HCT116 (cell line): ENCODE data around the gene GNAO1. TPM values are rescaled to one million over a fixed set of nuclear protein-coding genes. Genes with fewer than 3 reads are reported as not detected.

ENCODE experiments used
- ATAC-seq: fragments of 200-7000 bp; cut with Tn5 transposase; 2 replicates; pipeline ENCODE4 v1.9.1; 2020; ENCODE audit warnings: mild to moderate bottlenecking, moderate library complexity
- BruUV-seq: library from RNA; stranded (reverse); fragments of 400-500 nt; replicated peaks from 2 replicates; lab custom pipeline; 2021; lab: Mats Ljungman, UMichigan
- CTCF ChIA-PET: fragments of 300-600 bp; sonication (Branson Sonifier 250); formaldehyde crosslinking; loops from one replicate; lab custom pipeline; 2021; ENCODE audit warnings: antibody characterized with exemption; lab: Charles Lee
- POLR2A ChIA-PET: fragments of 300-600, 350-600 bp; sonication (Branson Sonifier 250); formaldehyde crosslinking; loops from one replicate; lab custom pipeline; 2021; ENCODE audit warnings: antibody characterized with exemption; lab: Charles Lee
- RAD21 ChIA-PET, 2 experiments: fragments of 300-600 bp; sonication (Branson Sonifier 250); formaldehyde crosslinking; loops; one replicate each; lab custom pipeline; 2023; ENCODE audit warnings: low total read pairs in 2 of 2; ENCODE audit not compliant: uncharacterized antibody in 2 of 2, unreplicated experiment in 2 of 2, low non-redundant PET in 1 of 2; lab: Charles Lee
- DNase-seq: peaks from one replicate; pipeline ENCODE4 v3.0.0-alpha.2; 2010; ENCODE audit warnings: low read depth, low spot score
- H2AFZ ChIP-seq: fragments of 200-600 bp; shearing (Covaris generic), sonication (generic); 2 replicates; pipeline ENCODE4 v1.6.1; 2017; ENCODE audit warnings: low read depth, mixed run types, mixed read lengths, antibody characterized with exemption, low read length; ENCODE audit not compliant: poor library complexity, severe bottlenecking
- H3K27ac ChIP-seq: 2 replicates; pipeline ENCODE4 v1.5.1; 2012; ENCODE audit warnings: low read depth, low read length
- H3K27me3 ChIP-seq: fragments of 200-600 bp; sonication (generic); 2 replicates; pipeline ENCODE4 v1.6.1; 2016; ENCODE audit warnings: mixed run types, low read length, mixed read lengths; ENCODE audit not compliant: insufficient read depth
- H3K36me3 ChIP-seq, 2 experiments: fragments of 200-500 bp in 1 of 2; fragments of 200-600 bp in 1 of 2; sonication (Bioruptor generic) in 1 of 2; sonication (generic) in 1 of 2; 2 replicates each; pipeline versions ENCODE4 v1.5.1 to v1.6.1; 2014 to 2016; ENCODE audit warnings: low read length in 2 of 2, inconsistent platforms in 1 of 2, mixed read lengths in 1 of 2, mixed run types in 1 of 2; ENCODE audit not compliant: insufficient read depth in 2 of 2, control insufficient read depth in 1 of 2
- H3K4me1 ChIP-seq, 2 experiments: fragments of 200-600 bp in 1 of 2; sonication (generic) in 1 of 2; 2 replicates each; pipeline versions ENCODE4 v1.5.1 to v1.6.1; 2012 to 2017; ENCODE audit warnings: low read length in 2 of 2, inconsistent platforms in 1 of 2, mild to moderate bottlenecking in 1 of 2, mixed read lengths in 1 of 2, mixed run types in 1 of 2, moderate library complexity in 1 of 2; ENCODE audit not compliant: insufficient read depth in 2 of 2, control insufficient read depth in 1 of 2
- H3K4me2 ChIP-seq: fragments of 200-600 bp; sonication (generic); 2 replicates; pipeline ENCODE4 v1.6.1; 2017; ENCODE audit warnings: mixed run types, low read length, mixed read lengths
- H3K4me3 ChIP-seq, 2 experiments: fragments of 200-600 bp in 1 of 2; sonication (generic) in 1 of 2; replicated peaks in 1 of 2; 2 replicates each; pipeline ENCODE4 v1.5.1; 2011 to 2016; ENCODE audit warnings: low read length in 2 of 2, control low read depth in 1 of 2, low read depth in 1 of 2, mild to moderate bottlenecking in 1 of 2, mixed read lengths in 1 of 2, mixed run types in 1 of 2
- H3K79me2 ChIP-seq: fragments of 200-600 bp; sonication (generic); 2 replicates; pipeline ENCODE4 v1.6.1; 2017; ENCODE audit warnings: mild to moderate bottlenecking, mixed run types, low read length, moderate library complexity, mixed read lengths; ENCODE audit not compliant: insufficient read depth
- H3K9ac ChIP-seq: fragments of 200-600 bp; sonication (generic); 2 replicates; pipeline ENCODE4 v1.6.1; 2016; ENCODE audit warnings: low read length, mixed read lengths
- H3K9me2 ChIP-seq: fragments of 200-600 bp; sonication (generic), shearing (Covaris generic); 2 replicates; pipeline ENCODE4 v1.6.1; 2017; ENCODE audit warnings: mixed run types, mild to moderate bottlenecking, moderate library complexity; ENCODE audit not compliant: insufficient read depth
- H3K9me3 ChIP-seq, 2 experiments: fragments of 200-500 bp in 1 of 2; fragments of 200-600 bp in 1 of 2; sonication (Bioruptor generic) in 1 of 2; sonication (generic) in 1 of 2; 2 replicates each; pipeline ENCODE4 v1.6.1; 2014 to 2017; ENCODE audit warnings: low read length in 2 of 2, mixed read lengths in 2 of 2, inconsistent platforms in 1 of 2, low read depth in 1 of 2, mild to moderate bottlenecking in 1 of 2, mixed run types in 1 of 2, moderate library complexity in 1 of 2; ENCODE audit not compliant: control insufficient read depth in 1 of 2, insufficient read depth in 1 of 2
- H4K20me1 ChIP-seq: fragments of 200-600 bp; sonication (generic), shearing (Covaris generic); 2 replicates; pipeline ENCODE4 v1.6.1; 2017; ENCODE audit warnings: mixed run types, mild to moderate bottlenecking, moderate library complexity; ENCODE audit not compliant: insufficient read depth
- ELF1 ChIP-seq: IDR thresholded peaks from 2 replicates; pipeline ENCODE4 v1.6.1; 2012; ENCODE audit warnings: low read depth, borderline replicate concordance
- SRF ChIP-seq: IDR thresholded peaks from 2 replicates; pipeline ENCODE4 v1.6.1; 2012; ENCODE audit warnings: low read depth
- YY1 ChIP-seq: IDR thresholded peaks from 2 replicates; pipeline ENCODE4 v1.6.1; 2011; ENCODE audit warnings: low read length, low read depth, moderate library complexity, mild to moderate bottlenecking; ENCODE audit not compliant: insufficient replicate concordance; ENCODE audit errors: extremely low read depth
- intact Hi-C: fragments of 100-400 bp; cut with micrococcal nuclease; formaldehyde crosslinking; loops from 2 replicates; pipeline ENCODE4 v1.10.0; 2022
- total RNA-seq: library from RNA; stranded (reverse); gene quantifications from one replicate; pipeline ENCODE4 v1.2.1, GENCODE V29; 2021; ENCODE audit not compliant: unreplicated experiment
- TF ChIP-seq, protein P1 (sequence below): IDR thresholded peaks from 2 replicates; pipeline ENCODE4 v1.6.1; 2011; ENCODE audit warnings: mild to moderate bottlenecking, low read length, moderate library complexity; ENCODE audit not compliant: insufficient replicate concordance; ENCODE audit errors: extremely low read depth

The GNAO1 gene
- total RNA-seq, 1 experiment from 2014 or later, result 0.12 TPM

DNA sequence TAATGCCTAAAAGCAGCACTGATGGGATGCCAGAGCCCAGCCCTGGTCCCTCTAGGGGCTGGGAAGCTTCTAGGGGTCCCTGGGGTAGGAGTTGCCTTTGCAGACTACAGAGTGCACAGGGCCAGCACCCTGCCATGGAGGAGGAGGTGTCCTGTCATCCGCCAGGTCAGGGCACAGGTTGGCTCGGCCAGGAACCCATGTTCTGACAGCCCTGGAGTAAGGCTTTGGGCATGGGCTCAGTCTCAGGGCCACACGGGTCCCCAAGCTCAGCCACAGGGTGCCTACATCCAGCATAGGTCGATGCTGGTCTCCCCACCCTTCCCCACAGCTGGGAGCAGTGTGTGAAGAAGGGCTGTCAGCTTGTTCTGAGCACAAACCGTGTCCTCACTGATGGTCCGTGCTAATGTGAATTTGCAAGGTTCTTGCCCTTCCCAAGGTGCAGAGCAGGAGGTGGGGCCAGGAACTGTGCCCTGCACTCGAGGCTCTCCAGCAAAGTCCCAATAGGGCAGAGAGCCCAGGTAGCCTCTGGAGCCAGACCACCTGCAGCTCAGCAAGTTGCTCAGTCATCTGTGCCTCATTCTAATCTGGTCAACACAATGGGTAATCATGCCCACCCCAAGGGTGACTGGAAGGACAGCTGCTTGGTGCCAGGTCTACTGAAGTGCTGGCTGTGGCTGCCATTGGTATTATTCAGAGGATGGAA is 161.2 kb downstream of the GNAO1 start:
- Histone ChIP-seq H3K9me3 (no peaks in the 10 kb centered on the region), H2AFZ (no peak overlapping the region), H3K27me3 (no peaks in the 10 kb centered on the region), H3K4me1 (peaks cover 13 to 16% of the 10 kb centered on the region in 2 experiments; a peak in 3 of 4 replicates), H3K4me2 (no peak overlapping the region), H4K20me1 (no peaks in the 10 kb centered on the region), H3K9ac (no peak overlapping the region), H3K27ac (no peak overlapping the region), H3K79me2 (no peaks in the 10 kb centered on the region), H3K36me3 (no peaks in the 10 kb centered on the region), H3K9me2 (no peaks in the 10 kb centered on the region), H3K4me3 (no peak overlapping the region)
- RAD21 ChIA-PET, result no interaction called here
- DNase-seq (no peak), ATAC-seq (no peak)
- intact Hi-C loops, result no loop called here
- BruUV-seq, result no TSS peak
- CTCF ChIA-PET, result no interaction called here
- TF ChIP-seq ELF1 (no peak), YY1 (no peak), SRF (no peak)
- TF ChIP-seq, protein P1, sequence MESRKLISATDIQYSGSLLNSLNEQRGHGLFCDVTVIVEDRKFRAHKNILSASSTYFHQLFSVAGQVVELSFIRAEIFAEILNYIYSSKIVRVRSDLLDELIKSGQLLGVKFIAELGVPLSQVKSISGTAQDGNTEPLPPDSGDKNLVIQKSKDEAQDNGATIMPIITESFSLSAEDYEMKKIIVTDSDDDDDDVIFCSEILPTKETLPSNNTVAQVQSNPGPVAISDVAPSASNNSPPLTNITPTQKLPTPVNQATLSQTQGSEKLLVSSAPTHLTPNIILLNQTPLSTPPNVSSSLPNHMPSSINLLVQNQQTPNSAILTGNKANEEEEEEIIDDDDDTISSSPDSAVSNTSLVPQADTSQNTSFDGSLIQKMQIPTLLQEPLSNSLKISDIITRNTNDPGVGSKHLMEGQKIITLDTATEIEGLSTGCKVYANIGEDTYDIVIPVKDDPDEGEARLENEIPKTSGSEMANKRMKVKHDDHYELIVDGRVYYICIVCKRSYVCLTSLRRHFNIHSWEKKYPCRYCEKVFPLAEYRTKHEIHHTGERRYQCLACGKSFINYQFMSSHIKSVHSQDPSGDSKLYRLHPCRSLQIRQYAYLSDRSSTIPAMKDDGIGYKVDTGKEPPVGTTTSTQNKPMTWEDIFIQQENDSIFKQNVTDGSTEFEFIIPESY, result no peak
- POLR2A ChIA-PET, result no interaction called here
